NT2/D1 (cell line): ENCODE results near the gene GINS2.

Experiments
- DNase-seq: peaks from one replicate; pipeline ENCODE4 v3.0.0-alpha.2; 2011; ENCODE audit warnings: low read depth, low spot score
- H3K27me3 ChIP-seq: 2 replicates; pipeline ENCODE4 v1.6.0; 2011; ENCODE audit warnings: mild to moderate bottlenecking; ENCODE audit not compliant: insufficient read length, insufficient read depth
- H3K36me3 ChIP-seq: 2 replicates; pipeline ENCODE4 v1.6.1; 2011; ENCODE audit warnings: mild to moderate bottlenecking, low read length, mixed read lengths; ENCODE audit not compliant: insufficient read depth, insufficient read length
- H3K4me1 ChIP-seq: 2 replicates; pipeline ENCODE4 v1.5.1; 2011; ENCODE audit not compliant: insufficient read depth, insufficient read length
- H3K4me3 ChIP-seq: 2 replicates; pipeline ENCODE4 v1.5.1; 2011; ENCODE audit warnings: low read depth; ENCODE audit not compliant: insufficient read length
- H3K9ac ChIP-seq: 2 replicates; pipeline ENCODE4 v1.6.0; 2011; ENCODE audit warnings: low read depth; ENCODE audit not compliant: insufficient read length
- H3K9me3 ChIP-seq: 2 replicates; pipeline ENCODE4 v1.5.1; 2011; ENCODE audit warnings: mild to moderate bottlenecking, low read length; ENCODE audit not compliant: insufficient read depth
- SUZ12 ChIP-seq: IDR thresholded peaks from 2 replicates; pipeline ENCODE4 v1.6.1; 2011; ENCODE audit not compliant: insufficient read length, insufficient read depth; ENCODE audit errors: extremely low read depth
- YY1 ChIP-seq: IDR thresholded peaks from 2 replicates; pipeline ENCODE4 v1.6.1; 2011; ENCODE audit not compliant: insufficient read length, insufficient read depth
- ZNF274 ChIP-seq: IDR thresholded peaks from 2 replicates; pipeline ENCODE4 v1.6.1; 2011; ENCODE audit warnings: mild to moderate bottlenecking, low read depth, low read length

Gene GINS2

DNA sequence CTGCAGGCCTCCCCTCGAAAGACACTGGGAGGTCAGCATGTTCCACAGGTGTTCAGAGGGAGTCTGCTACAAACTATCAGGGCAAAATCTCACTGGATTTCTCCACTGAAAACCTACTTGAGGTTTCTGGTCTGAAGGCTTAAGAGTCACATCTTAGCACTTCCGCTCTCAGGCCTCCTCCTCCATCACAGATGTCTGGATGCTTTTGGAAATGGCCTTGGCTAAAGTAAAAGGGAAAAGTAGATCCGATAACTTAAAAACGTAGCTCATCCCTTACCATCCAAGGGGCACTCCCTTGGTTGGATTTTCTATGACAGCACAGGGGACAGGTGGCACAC, 14.4 kb downstream of the GINS2 start:
- TF ChIP-seq SUZ12 (no peak), YY1 (no peak), ZNF274 (no peak)
- no peak overlapping the region for H3K4me3 ChIP-seq
- no peaks in the 10 kb centered on the region for H3K9me3 ChIP-seq
- H3K36me3 ChIP-seq: peaks cover 92% of the 10 kb centered on the region
- no peaks in the 10 kb centered on the region for H3K4me1 ChIP-seq
- DNase-seq: no peak
- H3K27me3 ChIP-seq: no peaks in the 10 kb centered on the region
- no peak overlapping the region for H3K9ac ChIP-seq

DNA sequence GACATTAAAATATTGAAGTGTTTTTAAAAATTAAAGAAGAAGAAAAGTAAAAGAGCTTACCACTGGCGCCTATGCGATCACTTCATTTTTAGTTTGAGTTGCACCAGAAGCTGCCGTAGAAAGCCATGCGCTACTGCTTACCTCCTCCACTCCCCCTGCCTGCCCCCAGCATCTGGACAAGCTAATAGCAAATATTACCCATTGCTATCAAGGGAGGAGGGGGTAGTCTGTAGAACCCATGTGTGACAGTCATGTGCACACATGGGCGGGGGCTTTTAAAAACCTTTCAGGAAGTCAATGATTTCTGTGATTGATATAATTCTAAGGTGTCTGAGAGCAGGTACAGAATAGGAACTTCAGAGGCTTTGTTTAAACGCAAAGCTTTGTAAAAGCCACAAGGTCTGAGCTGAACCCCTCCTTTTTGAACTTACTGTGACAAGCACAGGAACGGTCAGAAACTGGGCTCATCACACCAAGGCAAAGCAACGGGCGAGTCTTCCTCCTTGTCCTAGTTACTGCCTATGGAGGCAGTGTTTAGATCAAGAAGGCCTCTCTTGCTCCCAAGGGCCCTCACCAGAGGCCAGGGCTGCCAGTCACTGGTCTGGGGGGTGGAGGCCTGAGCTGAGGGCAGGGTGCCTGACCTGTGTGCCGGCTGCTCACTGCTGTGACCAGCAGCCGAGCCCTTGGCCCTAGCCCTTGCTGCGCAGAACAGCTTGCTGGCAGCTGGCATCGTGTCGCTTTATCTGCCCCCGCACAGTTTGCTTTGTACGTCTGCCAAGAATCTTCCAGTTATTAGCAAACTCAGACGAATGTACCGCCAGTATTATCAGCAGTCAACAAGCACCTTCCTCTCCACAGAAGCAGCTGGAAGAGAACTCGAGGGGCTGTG, 15.0 kb downstream of the GINS2 start:
- H3K9ac ChIP-seq: no peak overlapping the region

DNA sequence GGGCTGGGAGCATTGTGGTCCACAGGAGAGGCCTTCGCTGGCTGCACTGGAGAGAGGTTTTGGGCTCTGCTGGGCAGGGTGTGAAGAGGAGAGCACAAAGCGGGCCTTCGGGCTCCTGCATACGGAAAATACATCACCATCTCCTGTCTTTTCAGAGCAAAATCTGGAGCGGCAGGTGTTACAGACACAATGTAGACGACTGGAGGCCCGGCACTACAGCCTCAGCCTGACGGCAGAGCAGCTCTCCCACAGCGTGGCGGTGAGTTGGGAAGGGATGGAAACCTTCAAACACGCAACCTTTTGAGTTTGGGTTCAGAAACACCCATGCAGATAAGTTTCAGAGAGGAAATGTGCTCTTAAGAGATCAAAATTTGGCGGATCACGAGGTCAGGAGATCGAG, 17.9 kb downstream of the GINS2 start:
- Histone ChIP-seq H3K36me3 (peaks cover 95% of the 10 kb centered on the region), H3K4me3 (no peak overlapping the region), H3K4me1 (peaks cover 3% of the 10 kb centered on the region), H3K9ac (no peak overlapping the region), H3K27me3 (no peaks in the 10 kb centered on the region), H3K9me3 (no peaks in the 10 kb centered on the region)
- DNase-seq: no peak
- TF ChIP-seq SUZ12 (no peak), ZNF274 (no peak), YY1 (no peak)

More for the DNA sequence above, 15.0 kb downstream of the GINS2 start:
- Histone ChIP-seq H3K9me3 (no peaks in the 10 kb centered on the region), H3K36me3 (peaks cover 93% of the 10 kb centered on the region), H3K27me3 (no peaks in the 10 kb centered on the region), H3K4me1 (no peaks in the 10 kb centered on the region), H3K4me3 (no peak overlapping the region)
- TF ChIP-seq SUZ12: no peak
- no peak for TF ChIP-seq ZNF274
- no peak for TF ChIP-seq YY1
- no peak for DNase-seq

DNA sequence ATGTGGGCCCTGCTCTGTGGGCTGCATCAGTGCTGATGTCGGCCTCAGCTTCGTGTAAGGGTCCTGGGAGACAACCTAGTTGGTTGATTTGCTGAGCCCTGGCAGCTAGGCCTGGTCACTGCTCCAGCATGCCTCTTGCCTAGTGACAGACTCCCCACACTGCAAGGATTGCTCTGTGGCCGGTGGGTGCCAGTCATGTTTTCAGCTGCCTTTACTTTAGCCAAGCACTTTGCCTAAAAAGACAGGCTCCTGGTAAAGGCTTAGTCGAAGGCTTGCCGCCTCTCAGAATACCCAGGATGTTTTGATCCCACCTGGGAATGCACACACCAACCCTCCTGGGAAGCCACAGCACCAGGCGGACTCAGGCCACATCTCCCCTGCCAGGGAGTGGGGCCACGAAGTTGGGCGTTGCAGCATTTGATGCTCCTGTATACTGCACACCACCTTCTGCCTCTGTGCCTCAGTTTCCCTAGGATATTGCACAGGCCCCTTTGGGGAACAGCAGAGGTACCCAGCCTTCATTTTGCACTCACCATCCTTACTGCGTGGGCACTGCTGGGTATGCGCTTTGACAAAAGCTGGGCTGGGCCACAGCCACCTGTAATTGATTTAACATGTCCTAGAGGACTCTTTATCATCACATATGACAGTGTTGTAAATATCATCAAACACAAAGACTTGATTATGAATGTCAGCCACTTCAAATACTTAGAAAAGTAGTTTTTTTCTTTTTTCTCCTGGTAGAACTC, 19.9 kb downstream of the GINS2 start:
- H3K36me3 ChIP-seq: peaks cover 95% of the 10 kb centered on the region
- no peak for DNase-seq
- no peaks in the 10 kb centered on the region for H3K27me3 ChIP-seq
- H3K4me1 ChIP-seq: peaks cover 3% of the 10 kb centered on the region
- H3K9me3 ChIP-seq: no peaks in the 10 kb centered on the region
- no peak for TF ChIP-seq ZNF274
- TF ChIP-seq SUZ12: no peak
- no peak for TF ChIP-seq YY1
- H3K9ac ChIP-seq: peak overlapping the region; percentile 12
- no peak overlapping the region for H3K4me3 ChIP-seq

DNA sequence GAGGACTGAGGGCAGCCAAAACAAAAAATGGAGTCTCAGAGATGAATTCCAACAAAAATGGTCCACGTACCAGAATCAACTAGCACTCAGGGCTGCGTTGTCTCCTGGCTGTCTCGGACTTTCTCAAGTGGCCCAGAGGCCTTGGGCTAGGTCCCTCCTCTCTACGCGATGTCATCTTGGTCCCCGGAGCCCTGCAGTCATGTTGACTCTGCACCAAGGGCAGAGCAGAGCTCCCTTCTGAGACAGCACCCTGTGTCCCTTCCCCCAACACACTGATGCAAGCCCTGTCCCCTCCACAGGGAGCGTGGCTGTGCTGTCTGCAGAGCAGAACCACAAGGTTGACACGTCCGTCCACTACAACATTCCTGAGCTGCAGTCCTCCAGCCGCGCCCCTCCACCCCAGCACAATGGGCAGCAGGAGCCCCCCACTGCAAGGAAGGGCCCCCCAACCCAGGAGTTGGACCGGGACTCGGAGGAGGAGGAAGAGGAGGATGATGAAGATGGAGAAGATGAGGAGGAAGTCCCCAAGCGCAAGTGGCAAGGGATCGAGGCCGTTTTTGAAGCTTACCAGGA, 20.8 kb downstream of the GINS2 start:
- Histone ChIP-seq H3K4me1 (peaks cover 4% of the 10 kb centered on the region), H3K36me3 (peaks cover 96% of the 10 kb centered on the region), H3K9me3 (no peaks in the 10 kb centered on the region), H3K4me3 (no peak overlapping the region), H3K9ac (no peak overlapping the region), H3K27me3 (no peaks in the 10 kb centered on the region)
- no peak for DNase-seq
- TF ChIP-seq SUZ12: no peak

DNA sequence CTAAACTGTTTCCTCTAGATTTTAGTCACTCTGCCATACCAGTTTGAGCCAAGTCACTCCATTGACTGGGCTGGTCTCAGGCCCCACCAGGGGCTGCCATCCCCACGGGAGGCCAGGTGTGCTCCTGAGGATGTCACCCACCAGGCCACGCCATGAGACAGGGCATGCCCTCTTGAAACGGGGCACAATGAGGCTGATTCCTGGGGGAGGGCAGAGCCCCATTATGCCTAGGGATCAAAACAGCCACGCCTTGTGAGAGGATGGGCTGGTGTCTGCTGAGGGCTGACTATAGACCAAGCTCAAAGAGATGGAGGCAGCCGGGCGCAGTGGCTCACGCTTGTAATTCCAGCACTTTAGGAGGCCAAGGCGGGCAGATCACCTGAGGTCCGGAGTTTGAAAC, 21.5 kb downstream of the GINS2 start:
- peaks cover 96% of the 10 kb centered on the region for H3K36me3 ChIP-seq
- DNase-seq: no peak
- H3K9ac ChIP-seq: no peak overlapping the region
- no peak overlapping the region for H3K4me3 ChIP-seq
- H3K4me1 ChIP-seq: peaks cover 9% of the 10 kb centered on the region
- no peaks in the 10 kb centered on the region for H3K9me3 ChIP-seq
- no peaks in the 10 kb centered on the region for H3K27me3 ChIP-seq
- TF ChIP-seq YY1 (no peak), SUZ12 (no peak), ZNF274 (no peak)

DNA sequence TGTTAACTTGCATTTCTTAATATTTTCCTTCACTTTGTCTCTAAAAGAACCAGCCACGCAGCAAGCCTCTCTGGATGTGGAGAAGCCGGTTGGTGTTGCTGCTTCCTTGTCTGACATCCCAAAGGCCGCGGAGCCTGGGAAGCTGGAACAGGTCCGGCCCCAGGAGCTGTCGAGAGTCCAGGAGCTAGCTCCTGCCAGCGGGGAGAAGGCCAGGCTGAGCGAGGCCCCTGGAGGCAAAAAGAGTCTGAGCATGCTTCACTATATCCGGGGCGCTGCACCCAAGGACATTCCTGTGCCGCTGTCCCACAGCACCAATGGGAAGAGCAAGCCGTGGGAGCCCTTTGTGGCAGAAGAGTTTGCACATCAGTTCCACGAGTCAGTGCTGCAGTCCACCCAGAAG, 22.8 kb downstream of the GINS2 start:
- peaks cover 23% of the 10 kb centered on the region for H3K4me1 ChIP-seq
- peaks cover 98% of the 10 kb centered on the region for H3K36me3 ChIP-seq
- H3K9me3 ChIP-seq: no peaks in the 10 kb centered on the region
- no peaks in the 10 kb centered on the region for H3K27me3 ChIP-seq
- no peak for DNase-seq
- H3K4me3 ChIP-seq: no peak overlapping the region
- H3K9ac ChIP-seq: no peak overlapping the region
- TF ChIP-seq ZNF274 (no peak), YY1 (no peak), SUZ12 (no peak)
